Fibroblast of skin of right quadriceps (primary cell): ENCODE measurements around the gene TOP3B.

ENCODE experiments used
- DNase-seq: peaks from one replicate; pipeline ENCODE4 v3.0.0-alpha.2; 2013

The TOP3B gene

GRCh38 chr22:21982338-21982965 lies at the start of gene TOP3B:
Gene TOP3B, minus strand, starts transcription at chr22:21982787. Its CDS starts 7,078 bp downstream, at chr22:21975709.
- peak; percentile 76 for DNase-seq

GRCh38 chr22:22031183-22031945 lies 48.8 kb upstream of the TOP3B start:
- no peak for DNase-seq

- no peak for DNase-seq
Measured at GRCh38 chr22:22030493-22031182, 48.1 kb upstream of the TOP3B start.

GRCh38 chr22:22027955-22028354 lies 45.4 kb upstream of the TOP3B start:
- no peak for DNase-seq

GRCh38 chr22:22026157-22026831 lies 43.7 kb upstream of the TOP3B start:
- no peak for DNase-seq

GRCh38 chr22:22025320-22026156 lies 43.0 kb upstream of the TOP3B start:
- no peak for DNase-seq

- no peak for DNase-seq
Measured at GRCh38 chr22:22024440-22024839, 41.9 kb upstream of the TOP3B start.

- DNase-seq: no peak
Measured at GRCh38 chr22:22023581-22024137, 41.1 kb upstream of the TOP3B start.

GRCh38 chr22:22022947-22023534 lies 40.5 kb upstream of the TOP3B start:
- no peak for DNase-seq

GRCh38 chr22:22022255-22022840 lies 39.8 kb upstream of the TOP3B start:
- DNase-seq: no peak

- no peak for DNase-seq
Measured at GRCh38 chr22:22021162-22021750, 38.7 kb upstream of the TOP3B start.

GRCh38 chr22:22020425-22020852 lies 37.9 kb upstream of the TOP3B start:
- DNase-seq: no peak

- no peak for DNase-seq
Measured at GRCh38 chr22:22019659-22020424, 37.3 kb upstream of the TOP3B start.

- DNase-seq: no peak
Measured at GRCh38 chr22:22018825-22019658, 36.5 kb upstream of the TOP3B start.

- no peak for DNase-seq
Measured at GRCh38 chr22:22015631-22016030, 33.0 kb upstream of the TOP3B start.

- DNase-seq: no peak
Measured at GRCh38 chr22:22014285-22014659, 31.7 kb upstream of the TOP3B start.

- no peak for DNase-seq
Measured at GRCh38 chr22:22013559-22014284, 31.1 kb upstream of the TOP3B start.

GRCh38 chr22:22011964-22012363 lies 29.4 kb upstream of the TOP3B start:
- no peak for DNase-seq
